K562 (cell line): Measurements from ENCODE around the gene GOLT1A. TPM values are rescaled to one million over a fixed set of nuclear protein-coding genes. Genes with fewer than 3 reads are reported as not detected.

Experiments
- EZH2 ChIP-seq: IDR thresholded peaks from 2 replicates; pipeline ENCODE4 v1.6.1; 2012; ENCODE audit warnings: low read depth, mild to moderate bottlenecking, inconsistent platforms, low read length, borderline replicate concordance
- FOS ChIP-seq: IDR thresholded peaks from 3 replicates; pipeline ENCODE4 v1.6.1; 2011; ENCODE audit not compliant: insufficient read length; ENCODE audit errors: extremely low read depth
- IRF1 ChIP-seq: sonication (generic); formaldehyde crosslinking; IDR thresholded peaks from 2 replicates; pipeline ENCODE4 v1.8.0; 2022; ENCODE audit warnings: missing genetic modification reagents, mild to moderate bottlenecking, borderline replicate concordance
- MGA ChIP-seq: fragments of 450-650 bp; IDR thresholded peaks from 2 replicates; pipeline ENCODE4 v1.6.1; 2016; ENCODE audit warnings: mild to moderate bottlenecking, moderate library complexity
- RBM14 ChIP-seq: fragments of 200-400 bp; formaldehyde crosslinking; IDR thresholded peaks from 2 replicates; pipeline ENCODE4 v1.6.1; 2018; ENCODE audit warnings: low read depth, mild to moderate bottlenecking, low read length, moderate library complexity, borderline replicate concordance; ENCODE audit not compliant: insufficient read depth
- STAT5B ChIP-seq: fragments of 250-450 bp; sonication (Bioruptor Pico); IDR thresholded peaks from 2 replicates; pipeline ENCODE4 v1.8.0; 2021; ENCODE audit warnings: mild to moderate bottlenecking, inconsistent platforms
- ZNF143 ChIP-seq: sonication (generic); formaldehyde crosslinking; IDR thresholded peaks from 2 replicates; pipeline ENCODE4 v1.9.0; 2022; ENCODE audit warnings: mild to moderate bottlenecking, missing genetic modification reagents
- ZNF584 ChIP-seq: fragments of 200-800 bp; sonication (Bioruptor generic); IDR thresholded peaks from 2 replicates; pipeline ENCODE4 v1.6.1; 2016; ENCODE audit warnings: low read depth, mild to moderate bottlenecking, missing genetic modification characterization, missing compliant biosample characterization
- polyA plus RNA-seq, 8 experiments: library from polyadenylated mRNA; depleted of rRNA in 4 of 8; stranded (reverse) in 5 of 8; unstranded in 3 of 8; fragments of >200 nt; fragmentation: Nextera tagmentation in 2 of 8; fragmentation: Illumina TruSeq in 1 of 8; extraction: Ambion mirVana in 2 of 8; extraction: Trizol in 1 of 8; gene quantifications; 2 replicates each; pipeline versions ENCODE4 v1.2.1 to v1.2.3, GENCODE V29; 2011 to 2014; ENCODE audit warnings: inconsistent platforms in 1 of 8, missing spikeins in 1 of 8
- total RNA-seq, 7 experiments: library from RNA; depleted of rRNA in 6 of 7; stranded (reverse); fragments of >200 nt in 6 of 7; fragmentation: Illumina TruSeq in 2 of 7; extraction: Trizol in 2 of 7; gene quantifications; 2 replicates each; pipeline versions ENCODE4 v1.2.1 to v1.2.3, GENCODE V29; 2011 to 2021; ENCODE audit warnings: low replicate concordance in 1 of 7
- TF ChIP-seq, protein P1 (sequence below): sonication (generic); formaldehyde crosslinking; IDR thresholded peaks from 2 replicates; pipeline ENCODE4 v1.8.0; 2022; ENCODE audit warnings: mild to moderate bottlenecking, missing genetic modification reagents

GOLT1A gene
- total and polyA plus RNA-seq, 9 of the 15 experiments (the other 6 are each of a cell fraction or from before 2014, with no cell fraction given) = not detected

GRCh38 chr1:204258213-204259115 lies 44.7 kb upstream of the GOLT1A start (continued):
- TF ChIP-seq MGA (no peak), RBM14 (no peak), ZNF584 (CRISPR knock-in tag) (no peak), FOS (no peak), STAT5B (CRISPR knock-in tag) (no peak), EZH2 (no peak), ZNF143 (no peak), IRF1 (CRISPR knock-in tag) (no peak)
- TF ChIP-seq, protein P1, sequence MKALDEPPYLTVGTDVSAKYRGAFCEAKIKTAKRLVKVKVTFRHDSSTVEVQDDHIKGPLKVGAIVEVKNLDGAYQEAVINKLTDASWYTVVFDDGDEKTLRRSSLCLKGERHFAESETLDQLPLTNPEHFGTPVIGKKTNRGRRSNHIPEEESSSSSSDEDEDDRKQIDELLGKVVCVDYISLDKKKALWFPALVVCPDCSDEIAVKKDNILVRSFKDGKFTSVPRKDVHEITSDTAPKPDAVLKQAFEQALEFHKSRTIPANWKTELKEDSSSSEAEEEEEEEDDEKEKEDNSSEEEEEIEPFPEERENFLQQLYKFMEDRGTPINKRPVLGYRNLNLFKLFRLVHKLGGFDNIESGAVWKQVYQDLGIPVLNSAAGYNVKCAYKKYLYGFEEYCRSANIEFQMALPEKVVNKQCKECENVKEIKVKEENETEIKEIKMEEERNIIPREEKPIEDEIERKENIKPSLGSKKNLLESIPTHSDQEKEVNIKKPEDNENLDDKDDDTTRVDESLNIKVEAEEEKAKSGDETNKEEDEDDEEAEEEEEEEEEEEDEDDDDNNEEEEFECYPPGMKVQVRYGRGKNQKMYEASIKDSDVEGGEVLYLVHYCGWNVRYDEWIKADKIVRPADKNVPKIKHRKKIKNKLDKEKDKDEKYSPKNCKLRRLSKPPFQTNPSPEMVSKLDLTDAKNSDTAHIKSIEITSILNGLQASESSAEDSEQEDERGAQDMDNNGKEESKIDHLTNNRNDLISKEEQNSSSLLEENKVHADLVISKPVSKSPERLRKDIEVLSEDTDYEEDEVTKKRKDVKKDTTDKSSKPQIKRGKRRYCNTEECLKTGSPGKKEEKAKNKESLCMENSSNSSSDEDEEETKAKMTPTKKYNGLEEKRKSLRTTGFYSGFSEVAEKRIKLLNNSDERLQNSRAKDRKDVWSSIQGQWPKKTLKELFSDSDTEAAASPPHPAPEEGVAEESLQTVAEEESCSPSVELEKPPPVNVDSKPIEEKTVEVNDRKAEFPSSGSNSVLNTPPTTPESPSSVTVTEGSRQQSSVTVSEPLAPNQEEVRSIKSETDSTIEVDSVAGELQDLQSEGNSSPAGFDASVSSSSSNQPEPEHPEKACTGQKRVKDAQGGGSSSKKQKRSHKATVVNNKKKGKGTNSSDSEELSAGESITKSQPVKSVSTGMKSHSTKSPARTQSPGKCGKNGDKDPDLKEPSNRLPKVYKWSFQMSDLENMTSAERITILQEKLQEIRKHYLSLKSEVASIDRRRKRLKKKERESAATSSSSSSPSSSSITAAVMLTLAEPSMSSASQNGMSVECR (CRISPR knock-in tag) = 0 out of 2 replicates have a peak, but pooled peaks have one; percentile 31
